Measurements from ENCODE around the gene TERF2IP. TPM values are rescaled to one million over a fixed set of nuclear protein-coding genes. Genes with fewer than 3 reads are reported as not detected.

The TERF2IP gene
- total RNA-seq, 4 donors from 2014 or later, result 49.1 to 91.6 (median 66.2) TPM

- no peak for TF ChIP-seq CTCF (IDR thresholded peaks at IDR 0.05; ENCODE audit: low read depth)
These were observed 7.0 kb upstream of the TERF2IP start for GRCh38 chr16:75640598-75640997.

DNA sequence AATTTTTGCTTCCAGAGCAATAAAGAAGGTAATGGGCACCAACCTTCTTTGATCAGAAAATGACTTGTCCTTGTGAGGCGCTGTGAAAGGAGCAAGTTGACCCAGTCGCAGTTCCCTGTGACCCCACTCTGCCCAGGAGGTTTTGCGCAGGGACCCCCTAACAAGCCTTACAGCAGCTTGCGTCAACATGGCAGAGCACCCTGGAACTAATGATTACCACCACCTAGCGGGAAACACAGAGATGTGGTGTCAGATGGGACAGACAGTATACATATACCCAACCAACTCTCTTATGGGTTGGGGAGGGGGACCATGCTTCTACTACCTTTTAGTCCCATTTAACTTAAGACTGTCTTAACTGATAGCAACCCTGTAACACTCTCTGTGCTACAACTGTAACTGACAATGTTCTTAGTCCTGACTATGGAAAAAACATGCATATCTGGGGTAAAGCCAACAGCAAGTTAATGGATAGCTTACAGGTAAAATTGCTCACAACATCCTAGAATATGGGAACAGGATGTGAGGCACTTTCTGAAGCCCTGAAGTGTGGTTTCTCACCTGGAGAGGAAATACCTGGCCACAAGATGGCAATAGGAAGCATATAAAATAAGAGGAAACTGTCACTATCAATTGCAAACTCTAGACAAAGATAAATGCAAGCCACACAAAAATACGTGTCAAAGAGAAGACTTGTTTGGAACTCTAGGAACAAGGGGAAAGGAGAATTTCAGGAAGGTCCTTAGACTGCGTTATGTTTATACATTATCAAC, 3.1 kb upstream of the TERF2IP start:
- no peak for TF ChIP-seq CTCF (IDR thresholded peaks at IDR 0.05; ENCODE audit: low read depth)

DNA sequence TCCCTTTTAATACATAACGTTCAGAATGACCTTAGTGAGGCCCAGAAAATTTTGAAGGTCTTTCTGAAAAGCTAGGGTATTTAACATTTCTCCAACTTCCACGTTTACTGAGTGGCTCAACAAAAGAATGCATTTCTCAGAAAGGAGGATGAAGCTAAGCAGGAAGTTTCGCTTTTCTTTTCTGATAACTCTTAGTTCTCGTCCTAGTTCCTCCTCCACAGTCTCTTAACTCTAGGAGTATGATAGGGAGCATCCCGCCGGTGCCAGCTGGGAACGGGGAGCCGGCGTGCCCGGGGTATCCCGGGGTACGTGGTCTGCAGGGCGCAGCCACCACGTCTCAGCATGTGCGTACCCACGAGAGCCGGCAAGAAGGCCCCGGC, 471 bp upstream of the TERF2IP start:
- no peak for TF ChIP-seq CTCF (IDR thresholded peaks at IDR 0.05; ENCODE audit: low read depth)

DNA sequence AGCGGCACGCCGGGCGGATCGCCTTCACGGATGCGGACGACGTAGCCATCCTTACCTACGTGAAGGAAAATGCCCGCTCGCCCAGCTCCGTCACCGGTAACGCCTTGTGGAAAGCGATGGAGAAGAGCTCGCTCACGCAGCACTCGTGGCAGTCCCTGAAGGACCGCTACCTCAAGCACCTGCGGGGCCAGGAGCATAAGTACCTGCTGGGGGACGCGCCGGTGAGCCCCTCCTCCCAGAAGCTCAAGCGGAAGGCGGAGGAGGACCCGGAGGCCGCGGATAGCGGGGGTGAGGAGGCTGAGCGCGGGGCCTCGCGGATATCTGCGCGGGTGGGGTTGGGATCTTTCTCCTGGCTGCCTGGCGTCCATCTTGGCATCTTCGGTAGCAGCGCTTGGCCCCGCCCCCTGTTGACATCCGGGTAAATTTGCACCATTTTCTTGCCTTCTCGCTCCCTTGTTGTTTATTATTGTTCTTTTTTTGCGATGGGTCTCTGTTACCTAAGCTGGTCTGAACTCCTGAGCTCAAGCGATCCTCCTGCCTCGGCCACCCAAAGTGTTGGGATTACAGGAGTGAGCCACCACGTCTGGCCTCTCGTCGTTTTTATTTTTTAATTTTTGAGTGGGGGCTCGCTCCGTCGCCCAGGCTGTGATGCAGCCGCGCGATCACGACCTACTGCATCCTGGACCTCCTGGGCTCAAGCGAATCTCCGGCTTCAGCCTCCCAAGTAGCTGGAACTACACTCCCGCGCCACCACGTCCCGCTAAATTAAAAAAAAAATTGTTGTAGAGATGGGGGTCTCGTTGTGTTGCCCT, 898 bp downstream of the TERF2IP start:
- TF ChIP-seq CTCF (IDR thresholded peaks at IDR 0.05; ENCODE audit: low read depth), result no peak

GRCh38 chr16:75653922-75654321, 6.3 kb downstream of the TERF2IP start:
- TF ChIP-seq CTCF (IDR thresholded peaks at IDR 0.05; ENCODE audit: low read depth), result no peak

GRCh38 chr16:75658175-75658574, 10.6 kb downstream of the TERF2IP start:
- no peak for TF ChIP-seq CTCF (IDR thresholded peaks at IDR 0.05; ENCODE audit: low read depth)

- TF ChIP-seq CTCF (IDR thresholded peaks at IDR 0.05; ENCODE audit: low read depth), result no peak
These were observed 12.7 kb downstream of the TERF2IP start for GRCh38 chr16:75660321-75660720.

All from subcutaneous adipose tissue (tissue), 4 donors.